ENCODE measurements around the gene TPBGL.

TPBGL gene

DNA sequence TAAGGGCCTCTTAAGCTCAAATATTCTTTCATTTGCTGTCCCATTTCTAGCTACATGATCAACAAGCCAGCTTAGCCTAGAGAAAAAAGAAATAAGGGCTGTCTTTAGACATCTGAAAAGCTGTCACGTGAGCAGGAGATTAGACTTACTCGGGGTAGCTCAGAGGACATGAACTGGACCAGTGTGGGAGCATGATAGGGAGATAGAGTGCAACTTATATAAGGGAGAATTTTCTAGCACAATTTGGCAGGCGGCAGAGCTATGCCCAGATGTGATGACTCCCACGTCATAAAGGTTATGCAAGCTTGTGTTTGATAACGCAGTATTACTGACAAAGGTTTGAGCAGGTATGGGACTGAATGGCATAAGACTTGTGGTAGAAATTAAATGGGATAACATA, 28.2 kb upstream of the TPBGL start:
- no peak for DNase-seq (ENCODE audit: low spot score)

DNA sequence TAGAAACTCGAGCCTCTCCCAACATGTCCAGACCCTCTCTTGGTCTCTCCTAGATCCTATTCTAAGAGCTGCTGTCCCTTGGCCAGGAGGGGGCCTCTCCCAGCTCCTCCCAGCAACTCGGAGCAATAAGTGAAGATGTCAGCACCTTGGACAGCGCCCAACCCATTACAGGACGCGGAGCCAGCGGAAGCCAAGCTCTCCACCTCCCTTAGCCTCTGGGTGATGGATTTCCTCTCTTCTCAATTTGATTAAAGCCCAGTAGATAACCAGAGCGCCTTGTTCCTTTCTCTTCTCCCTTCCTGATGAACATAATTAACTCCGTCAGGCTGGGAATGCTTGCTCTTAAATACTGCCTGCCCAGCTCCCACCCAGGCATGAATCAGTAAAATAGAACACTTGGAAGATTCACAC, 26.2 kb upstream of the TPBGL start:
- DNase-seq (ENCODE audit: low spot score) = peak; percentile 67

DNA sequence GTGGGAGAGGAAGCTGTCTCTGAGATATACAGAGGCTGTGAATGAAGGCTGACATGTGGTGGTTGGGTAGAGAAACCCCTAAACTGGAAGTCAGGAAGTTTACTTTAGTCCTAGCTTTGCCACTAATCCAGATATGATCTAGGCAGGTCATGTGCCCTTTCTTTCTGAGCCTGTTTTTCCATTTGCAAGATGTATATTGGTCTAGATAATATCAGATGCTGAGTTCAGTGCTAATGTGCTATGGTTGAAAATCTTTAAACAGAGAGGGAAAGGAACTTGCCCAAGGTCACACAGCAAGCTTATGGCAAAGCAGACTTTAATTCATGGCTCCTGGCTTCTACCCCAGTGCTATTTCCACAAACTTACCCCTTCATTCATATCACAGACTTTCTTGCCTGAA, 25.7 kb upstream of the TPBGL start:
- no peak for DNase-seq (ENCODE audit: low spot score)

DNA sequence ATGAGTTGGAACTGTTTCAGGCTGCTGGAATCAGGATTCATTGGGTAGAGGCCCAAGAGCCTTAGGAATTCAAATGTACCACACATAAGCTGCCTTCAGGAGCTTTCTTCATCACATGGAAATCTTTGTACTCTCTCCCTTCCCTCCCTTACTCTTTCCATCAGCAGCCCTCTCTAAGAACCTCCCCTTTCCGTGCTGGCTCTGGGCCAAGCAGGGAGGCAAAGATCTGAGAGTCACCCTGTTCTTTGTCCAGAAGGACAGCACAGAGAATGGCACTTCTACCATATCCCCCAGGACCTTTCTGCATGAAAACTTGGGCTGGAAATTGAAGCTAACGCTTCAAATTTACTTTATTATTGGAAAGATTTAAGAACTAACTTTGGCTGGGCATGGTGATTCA, 20.7 kb upstream of the TPBGL start:
- no peak for DNase-seq (ENCODE audit: low spot score)

DNA sequence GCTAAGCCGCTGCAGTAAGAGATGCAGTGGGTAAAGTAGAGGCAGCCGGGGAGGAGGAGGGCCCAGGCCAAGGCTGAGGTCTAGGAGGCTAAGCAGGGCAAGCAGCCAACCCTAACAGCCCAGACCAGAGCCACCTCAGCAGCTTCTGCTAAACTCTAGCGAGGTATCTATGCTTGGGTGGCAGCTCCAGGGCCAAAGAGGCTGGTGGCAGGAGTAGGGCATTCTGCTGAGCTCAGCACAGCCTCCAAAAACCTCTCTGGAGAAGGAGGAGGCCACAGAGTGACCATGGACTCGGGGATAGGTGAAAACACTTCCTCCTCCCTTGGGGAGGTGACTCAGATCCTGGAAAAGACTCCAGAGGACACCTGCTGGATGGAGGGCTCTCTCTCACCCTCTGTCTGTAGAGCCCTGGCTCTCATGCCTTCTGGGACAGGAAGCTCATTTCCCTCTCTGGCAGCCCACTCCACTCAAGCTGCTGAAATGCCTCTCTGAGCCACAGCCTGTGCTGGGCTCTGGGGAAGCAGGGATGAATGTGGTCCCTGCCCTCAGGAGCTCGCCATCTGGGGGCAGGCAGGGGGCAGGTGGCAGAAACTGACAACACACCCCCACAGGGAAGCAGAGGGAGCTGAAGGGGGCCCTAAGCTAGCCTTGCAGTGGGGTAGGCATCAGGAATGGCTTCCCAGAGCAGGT, 16.5 kb upstream of the TPBGL start:
- DNase-seq (ENCODE audit: low spot score) = no peak

DNA sequence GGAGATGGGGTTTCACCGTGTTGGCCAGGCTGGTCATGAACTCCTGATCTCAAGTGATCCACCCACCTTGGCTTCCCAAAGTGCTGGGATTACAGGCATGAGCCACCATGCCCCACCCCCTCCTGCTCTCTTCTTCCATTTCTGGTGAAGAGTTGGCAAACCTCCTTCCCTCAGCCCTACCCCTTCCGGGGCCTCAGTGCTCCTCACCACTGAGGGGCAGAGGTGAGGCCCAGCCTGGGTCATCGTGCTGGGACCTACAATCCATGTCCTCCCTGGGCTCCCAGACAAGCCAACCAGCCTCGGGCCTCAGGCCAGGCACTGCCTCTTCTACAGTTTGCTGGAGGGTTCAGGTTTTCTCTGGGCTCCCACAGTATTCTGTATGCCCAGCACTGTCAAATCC, 14.8 kb upstream of the TPBGL start:
- no peak for DNase-seq (ENCODE audit: low spot score)

DNA sequence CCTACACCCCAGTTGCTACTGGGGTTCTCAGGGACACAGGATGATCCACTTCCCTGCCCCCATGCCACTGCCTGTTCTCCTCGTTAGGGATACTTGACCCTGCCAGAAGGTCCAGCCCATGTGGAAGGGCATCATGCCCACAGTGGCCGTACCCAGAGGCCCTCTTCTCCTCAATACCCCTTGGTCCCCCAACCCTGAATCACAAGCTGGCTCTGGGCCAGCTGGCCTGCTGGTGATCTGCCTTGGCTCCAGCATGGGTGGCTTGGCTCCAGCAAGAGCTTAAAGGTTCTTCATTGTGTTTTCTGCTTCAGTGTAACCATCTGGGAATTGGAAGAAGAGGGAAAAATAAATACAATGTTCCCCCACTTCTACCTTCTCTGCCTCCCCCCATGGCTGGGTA, 11.1 kb upstream of the TPBGL start:
- DNase-seq (ENCODE audit: low spot score) = no peak

DNA sequence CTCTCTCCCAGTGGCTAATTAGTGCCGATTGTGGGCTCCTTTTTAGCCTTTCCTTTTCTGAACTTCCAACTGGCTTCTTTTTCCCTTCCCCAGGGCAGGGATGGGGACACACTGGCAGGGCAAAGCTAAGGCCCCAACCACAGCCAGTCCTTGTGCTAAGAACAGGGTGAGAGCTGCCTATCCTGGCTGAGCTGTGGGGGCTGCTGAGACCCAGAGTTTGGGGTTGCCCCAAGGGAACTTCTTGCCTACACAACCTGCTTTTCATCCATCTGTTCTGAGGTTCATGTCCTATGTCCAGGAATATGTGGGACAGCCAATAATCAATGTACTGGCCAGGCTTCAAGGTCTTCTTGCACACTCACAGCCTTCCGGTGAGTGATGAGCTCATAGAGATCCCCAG, 10.0 kb upstream of the TPBGL start:
- no peak for DNase-seq (ENCODE audit: low spot score)

DNA sequence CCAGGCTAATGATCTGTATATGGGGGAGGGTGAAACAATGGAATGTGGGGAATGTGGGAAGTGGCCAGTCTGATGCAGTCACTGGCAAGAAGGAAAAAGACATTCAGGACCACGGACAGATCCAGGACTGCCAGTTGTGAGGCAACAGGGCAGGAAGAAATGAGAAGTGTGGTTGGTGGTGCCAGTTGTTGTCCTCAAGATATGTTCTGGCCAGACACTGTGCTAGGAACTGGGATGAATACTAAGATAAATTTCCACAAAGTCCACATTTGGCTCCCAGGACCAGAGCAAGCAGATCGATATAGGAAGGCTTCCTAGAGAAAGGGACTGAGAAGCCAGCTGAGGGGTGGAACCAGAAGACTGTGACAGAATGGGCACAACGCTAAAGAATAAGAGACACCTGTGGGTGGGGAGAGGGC, 6.8 kb upstream of the TPBGL start:
- DNase-seq (ENCODE audit: low spot score) = peak; percentile 18

DNA sequence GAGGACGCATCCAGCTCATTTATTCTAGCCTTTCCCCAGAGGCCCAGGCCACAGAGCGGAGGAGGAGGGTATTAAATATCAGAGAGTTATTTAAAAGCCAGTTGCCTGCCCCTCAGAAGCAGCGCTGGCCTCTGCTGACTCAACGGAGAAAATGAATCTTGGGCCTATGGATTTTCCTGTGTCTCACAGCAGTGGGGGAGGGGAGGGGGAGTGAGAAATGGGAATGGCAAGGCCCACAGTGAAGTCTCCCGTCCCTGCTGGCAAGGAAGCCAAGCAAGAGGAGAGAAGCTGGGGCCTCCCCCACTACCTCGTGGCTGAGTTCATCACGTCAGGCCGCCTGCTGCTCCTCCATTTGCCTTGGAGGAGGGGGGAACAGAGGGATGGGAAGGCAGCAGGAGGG, 4.5 kb upstream of the TPBGL start:
- DNase-seq (ENCODE audit: low spot score) = no peak

DNA sequence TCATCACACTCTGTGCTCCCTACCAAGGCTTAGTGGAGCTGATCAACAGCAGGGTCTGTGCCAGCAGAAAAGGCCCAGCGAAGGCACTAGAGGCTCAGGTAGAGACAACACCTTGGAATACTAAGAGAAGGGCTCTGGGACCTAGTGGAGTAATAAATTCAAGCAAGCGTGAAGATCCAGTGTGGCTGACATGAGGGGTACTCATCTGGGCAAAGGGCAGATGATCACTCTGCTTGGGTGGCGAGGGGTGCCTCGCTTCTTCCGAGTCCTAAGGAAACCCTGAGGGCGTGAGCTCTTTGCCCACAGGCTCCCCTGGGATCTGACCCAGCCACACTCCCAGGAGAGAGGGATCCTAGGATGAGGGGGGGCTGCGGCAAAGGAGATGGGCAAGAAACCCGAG, 3.5 kb upstream of the TPBGL start:
- DNase-seq (ENCODE audit: low spot score) = no peak

DNA sequence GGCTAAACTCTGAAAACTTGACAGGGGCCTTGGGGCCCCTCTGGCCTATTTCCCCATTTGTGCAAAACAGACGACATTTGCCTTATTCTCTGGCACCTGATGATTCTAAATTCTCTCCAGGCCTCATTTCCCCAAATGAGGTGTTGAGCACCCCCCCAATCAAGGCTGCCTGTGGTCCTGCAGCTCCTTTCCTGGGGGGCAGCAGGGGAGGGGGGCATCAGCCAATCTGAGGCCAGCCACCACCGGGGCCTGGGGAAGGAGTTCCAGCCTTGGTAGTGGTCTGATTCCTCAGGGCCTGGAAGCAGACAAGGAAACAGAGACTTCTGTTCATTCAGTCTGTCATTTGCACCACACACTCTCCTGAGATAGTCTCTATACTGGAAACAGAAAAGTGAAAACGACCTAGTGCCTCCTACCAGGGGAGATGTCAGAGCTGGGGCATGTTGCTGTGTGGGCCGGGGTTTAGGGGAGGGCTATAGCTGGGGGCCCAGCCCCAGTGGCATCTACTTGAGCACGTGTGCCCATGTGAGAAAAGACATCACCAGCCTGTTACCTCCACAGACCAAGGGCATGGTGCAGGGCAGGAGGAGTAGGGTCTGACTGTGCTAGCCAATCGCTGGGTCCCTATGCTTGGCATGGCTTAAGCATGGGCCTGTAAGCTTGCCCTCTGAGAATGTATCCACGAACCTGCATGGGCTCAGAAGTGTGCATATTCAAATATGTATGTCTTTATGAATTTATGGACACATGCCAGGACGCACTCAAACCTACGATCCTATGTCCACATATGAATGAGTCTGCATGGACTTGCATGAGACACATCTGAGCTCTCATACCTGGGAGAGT, 1.8 kb upstream of the TPBGL start:
- no peak for DNase-seq (ENCODE audit: low spot score)

DNA sequence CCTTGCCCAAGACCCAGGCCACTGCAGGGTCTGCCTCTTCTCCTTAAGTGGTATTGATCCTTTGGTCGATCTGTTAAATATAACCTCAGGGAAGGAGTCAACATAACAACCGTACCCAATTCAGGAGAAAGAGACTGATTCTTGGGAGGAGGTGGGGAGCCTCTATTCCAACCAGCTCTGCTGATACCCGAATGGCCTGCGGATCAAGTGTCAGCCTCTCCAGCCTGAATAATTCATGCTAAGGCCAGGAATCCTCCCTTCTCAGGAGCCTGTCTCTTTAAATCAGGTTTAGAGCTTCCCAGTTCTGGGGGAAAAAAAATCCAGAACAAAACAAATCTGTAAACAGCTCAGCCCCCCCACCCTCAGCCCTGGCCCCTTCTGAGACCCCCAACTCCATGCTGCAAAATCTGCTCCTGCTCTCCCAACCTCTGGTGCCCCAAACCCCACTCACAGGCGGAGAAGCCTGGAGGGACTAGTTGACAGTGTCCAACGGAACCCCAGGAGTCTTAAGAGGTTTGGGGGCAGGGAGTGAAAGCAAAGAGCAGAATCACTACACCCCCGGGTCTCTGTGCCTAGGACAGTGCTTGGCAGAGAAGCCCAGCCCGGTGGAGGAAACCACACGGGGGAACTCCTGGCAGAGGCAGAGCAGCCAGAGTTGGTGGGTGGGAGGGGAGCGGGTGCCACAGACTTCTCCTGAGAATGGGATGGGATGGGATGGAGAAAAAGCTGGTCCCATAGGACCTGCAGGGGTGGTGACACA, 863 bp upstream of the TPBGL start:
- DNase-seq (ENCODE audit: low spot score) = no peak

DNA sequence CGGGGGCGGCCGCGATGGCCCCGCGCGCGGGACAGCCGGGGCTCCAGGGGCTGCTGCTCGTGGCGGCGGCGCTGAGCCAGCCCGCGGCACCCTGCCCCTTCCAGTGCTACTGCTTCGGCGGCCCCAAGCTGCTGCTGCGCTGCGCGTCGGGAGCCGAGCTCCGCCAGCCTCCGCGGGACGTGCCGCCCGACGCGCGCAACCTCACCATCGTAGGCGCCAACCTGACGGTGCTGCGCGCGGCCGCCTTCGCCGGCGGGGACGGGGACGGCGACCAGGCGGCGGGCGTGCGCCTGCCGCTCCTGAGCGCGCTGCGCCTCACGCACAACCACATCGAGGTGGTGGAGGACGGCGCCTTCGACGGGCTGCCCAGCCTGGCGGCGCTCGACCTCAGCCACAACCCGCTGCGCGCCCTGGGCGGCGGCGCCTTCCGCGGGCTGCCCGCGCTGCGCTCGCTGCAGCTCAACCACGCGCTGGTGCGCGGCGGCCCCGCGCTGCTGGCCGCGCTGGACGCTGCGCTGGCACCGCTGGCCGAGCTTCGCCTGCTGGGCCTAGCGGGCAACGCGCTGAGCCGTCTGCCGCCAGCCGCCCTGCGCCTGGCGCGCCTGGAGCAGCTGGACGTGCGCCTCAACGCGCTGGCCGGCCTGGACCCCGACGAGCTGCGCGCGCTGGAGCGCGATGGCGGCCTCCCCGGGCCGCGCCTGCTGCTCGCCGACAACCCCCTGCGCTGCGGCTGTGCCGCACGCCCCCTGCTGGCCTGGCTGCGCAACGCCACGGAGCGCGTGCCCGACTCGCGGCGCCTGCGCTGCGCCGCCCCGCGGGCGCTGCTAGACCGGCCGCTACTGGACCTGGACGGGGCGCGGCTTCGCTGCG, 697 bp downstream of the TPBGL start:
- peak; percentile 90 for DNase-seq (ENCODE audit: low spot score)

DNA sequence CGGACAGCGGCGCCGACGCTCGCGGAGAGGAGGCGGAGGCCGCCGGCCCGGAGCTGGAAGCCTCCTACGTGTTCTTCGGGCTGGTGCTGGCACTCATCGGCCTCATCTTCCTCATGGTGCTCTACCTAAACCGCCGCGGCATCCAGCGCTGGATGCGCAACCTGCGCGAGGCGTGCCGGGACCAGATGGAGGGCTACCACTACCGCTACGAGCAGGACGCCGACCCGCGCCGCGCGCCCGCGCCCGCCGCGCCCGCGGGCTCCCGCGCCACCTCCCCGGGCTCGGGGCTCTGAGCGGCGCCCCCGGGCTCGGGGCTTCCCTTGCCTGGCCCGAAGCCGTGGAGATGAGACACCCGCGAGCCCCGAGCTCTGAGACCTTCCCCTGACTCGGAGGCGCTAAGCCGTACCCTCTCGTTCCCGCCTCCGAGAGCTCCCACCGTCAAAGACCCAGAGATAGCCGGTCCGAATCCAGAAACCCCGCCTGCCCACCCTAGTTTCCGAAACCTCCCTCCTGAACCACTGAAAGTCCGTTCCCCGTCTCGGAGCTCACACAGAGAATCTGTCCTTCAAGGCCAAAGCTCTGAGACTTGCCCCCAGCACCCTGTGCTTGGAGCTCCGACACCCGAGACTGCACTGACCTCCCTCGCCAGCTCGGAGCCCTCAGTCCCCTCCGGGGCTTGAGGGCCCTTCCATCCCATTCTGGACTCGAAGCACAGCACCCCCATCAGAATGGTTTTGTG, 1.5 kb downstream of the TPBGL start:
- no peak for DNase-seq (ENCODE audit: low spot score)

DNA sequence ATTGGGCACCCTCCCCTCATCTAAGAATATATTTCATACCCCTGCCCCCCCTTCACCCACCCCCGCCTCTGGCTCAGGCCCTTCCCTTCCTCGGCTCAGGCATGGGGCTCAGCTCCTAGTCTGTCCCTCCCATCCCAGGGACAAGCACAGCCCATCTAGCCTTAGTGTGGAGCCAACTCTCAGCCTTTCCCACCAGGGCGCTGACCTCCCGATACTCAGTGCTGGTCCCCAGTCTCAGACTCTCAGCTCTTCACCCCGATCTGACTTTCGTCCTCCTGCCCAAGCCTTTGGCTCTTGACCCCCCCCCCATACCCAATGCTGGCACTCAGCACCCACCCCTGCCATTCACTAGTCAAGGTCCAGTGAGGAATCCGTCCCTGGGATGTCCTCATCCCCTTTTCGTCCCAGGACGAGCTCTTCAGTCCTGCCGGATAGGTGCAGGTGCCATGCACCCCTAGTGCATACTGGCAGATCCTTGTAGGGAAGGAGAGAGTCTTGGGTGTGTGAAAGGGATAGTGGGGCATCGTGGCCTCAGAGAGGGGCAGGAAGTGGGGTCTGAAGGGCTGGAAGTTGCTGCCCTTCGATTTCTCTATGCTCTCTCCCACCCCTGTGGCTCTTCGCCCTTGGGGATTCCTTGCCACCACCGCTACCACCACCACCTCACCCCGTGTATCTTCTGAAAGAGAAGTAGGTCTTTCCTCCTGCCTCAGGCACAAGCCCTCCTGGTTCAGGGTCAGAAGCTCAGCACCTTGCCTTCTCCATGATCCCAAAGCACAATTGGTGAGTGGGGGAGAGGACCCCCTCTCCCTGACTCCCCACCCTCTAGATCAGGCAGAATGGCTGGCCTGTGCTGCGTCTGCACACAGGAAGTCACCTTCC, 2.4 kb downstream of the TPBGL start:
- DNase-seq (ENCODE audit: low spot score) = no peak

DNA sequence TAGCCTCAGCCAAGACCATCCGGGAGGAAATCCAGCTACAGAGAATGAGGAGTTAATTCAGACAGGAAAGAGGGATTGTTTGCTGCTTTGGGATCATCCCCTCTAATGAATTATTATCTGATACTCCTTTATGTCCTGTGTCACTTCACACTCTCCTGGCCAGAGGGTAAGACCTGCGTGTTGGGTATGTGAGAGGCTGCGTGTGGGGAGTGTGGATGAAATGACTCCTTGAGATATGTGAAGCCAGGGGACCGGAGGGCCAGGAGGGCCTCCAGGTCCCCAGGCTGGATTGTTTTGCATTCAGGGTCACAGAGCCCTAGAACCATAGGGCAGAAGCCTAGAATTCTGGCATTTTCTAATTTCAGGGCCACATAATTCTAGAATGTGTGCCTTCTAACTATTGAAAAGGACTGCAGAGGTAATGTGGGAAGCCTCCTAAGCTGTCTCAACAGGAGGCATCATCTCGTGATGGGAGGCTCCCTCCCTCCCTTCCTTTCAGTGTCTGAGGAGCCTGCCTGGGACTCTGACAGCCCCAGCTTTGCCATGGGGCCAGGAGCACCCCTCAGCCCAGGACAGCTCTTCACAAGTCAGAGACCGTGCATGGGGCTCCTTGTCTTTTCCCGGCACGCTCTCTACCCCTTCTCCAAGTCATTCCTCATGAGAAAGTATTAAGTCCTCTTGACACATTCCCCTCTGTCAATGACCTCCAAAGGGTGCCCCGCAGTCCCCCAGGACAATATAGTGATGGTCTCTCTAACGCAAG, 3.7 kb downstream of the TPBGL start:
- DNase-seq (ENCODE audit: low spot score) = no peak

DNA sequence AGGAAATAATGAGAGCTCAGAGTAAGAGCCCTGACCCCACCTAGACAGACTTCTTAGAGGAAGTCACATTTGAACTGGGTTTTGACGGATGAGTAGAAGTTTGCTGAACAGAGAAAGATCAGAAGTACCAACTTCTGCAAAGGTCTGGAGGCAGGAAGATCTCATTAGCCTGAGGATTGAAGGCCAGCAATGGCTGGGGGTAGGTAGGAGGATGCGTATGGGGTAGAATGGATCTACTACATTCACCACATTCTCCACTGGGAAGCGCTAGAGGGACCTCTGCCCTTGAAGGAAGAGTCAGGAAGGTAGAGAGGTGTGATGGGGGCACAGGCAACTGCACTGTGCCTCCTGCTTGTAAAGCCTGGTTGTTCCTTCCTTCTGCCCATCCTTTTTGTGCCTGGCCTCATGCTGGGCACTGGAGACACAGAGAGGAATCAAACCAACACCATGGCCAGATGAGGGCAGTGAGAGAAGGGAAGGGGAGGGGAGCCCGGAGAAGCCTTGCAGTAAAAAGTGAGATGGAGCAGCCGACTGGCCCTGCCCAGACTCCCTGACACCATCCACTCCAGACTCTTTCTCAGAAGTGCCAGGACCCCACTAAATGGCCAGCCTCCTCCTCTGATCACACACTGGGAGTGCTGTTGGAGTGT, 4.9 kb downstream of the TPBGL start:
- DNase-seq (ENCODE audit: low spot score) = no peak
